Endodermal cell (in vitro differentiated cells): ENCODE results near the gene MPHOSPH10. TPM values are rescaled to one million over a fixed set of nuclear protein-coding genes. Genes with fewer than 3 reads are reported as not detected.

ENCODE experiments used
- DNase-seq: peaks from one replicate; pipeline ENCODE4 v3.0.0-alpha.2; 2017
- H3K27ac ChIP-seq: 2 replicates; pipeline ENCODE4 v1.5.1; 2013; ENCODE audit warnings: mild to moderate bottlenecking, low read depth, low read length, moderate library complexity
- H3K27me3 ChIP-seq: 2 replicates; pipeline ENCODE4 v1.6.1; 2013; ENCODE audit warnings: mild to moderate bottlenecking, low read length, moderate library complexity; ENCODE audit not compliant: insufficient read depth, control insufficient read depth, poor library complexity, severe bottlenecking
- H3K36me3 ChIP-seq: 2 replicates; pipeline ENCODE4 v1.7.0; 2013; ENCODE audit warnings: mild to moderate bottlenecking, low read length, moderate library complexity; ENCODE audit not compliant: control insufficient read depth, insufficient read depth
- H3K4me1 ChIP-seq: one replicate; pipeline ENCODE4 v1.7.0; 2013; ENCODE audit warnings: low read length; ENCODE audit not compliant: control insufficient read depth, insufficient read depth
- H3K4me3 ChIP-seq: 2 replicates; pipeline ENCODE4 v1.5.1; 2013; ENCODE audit warnings: mild to moderate bottlenecking, low read length, moderate library complexity
- H3K9ac ChIP-seq: 2 replicates; pipeline ENCODE4 v1.6.1; 2013; ENCODE audit warnings: mild to moderate bottlenecking, low read length, moderate library complexity; ENCODE audit not compliant: poor library complexity, severe bottlenecking; ENCODE audit errors: extremely low read depth
- H3K9me3 ChIP-seq: 2 replicates; pipeline ENCODE4 v1.6.1; 2013; ENCODE audit warnings: mild to moderate bottlenecking, low read length, moderate library complexity; ENCODE audit not compliant: control insufficient read depth
- H3K27ac Mint-ChIP-seq: 2 replicates; pipeline ENCODE4 v1.8.0; 2020; ENCODE audit warnings: mixed read lengths
- H3K27me3 Mint-ChIP-seq: 2 replicates; pipeline ENCODE4 v1.8.0; 2021; ENCODE audit warnings: mild to moderate bottlenecking, mixed read lengths; ENCODE audit not compliant: insufficient read depth
- H3K36me3 Mint-ChIP-seq: 2 replicates; pipeline ENCODE4 v1.8.0; 2020; ENCODE audit warnings: low read depth, mixed read lengths
- H3K4me1 Mint-ChIP-seq: 2 replicates; pipeline ENCODE4 v1.8.0; 2020; ENCODE audit warnings: mixed read lengths
- H3K4me3 Mint-ChIP-seq: 2 replicates; pipeline ENCODE4 v1.8.0; 2020; ENCODE audit warnings: mild to moderate bottlenecking, moderate library complexity, mixed read lengths
- H3K9me3 Mint-ChIP-seq: 2 replicates; pipeline ENCODE4 v1.8.0; 2020; ENCODE audit warnings: mild to moderate bottlenecking, mixed read lengths
- CTCF ChIP-seq: fragments of 200-600 bp; sonication (generic); conservative IDR thresholded peaks from 2 replicates; pipeline ENCODE4 v1.5.0; 2021; ENCODE audit warnings: antibody characterized with exemption, mild to moderate bottlenecking
- WGBS, 2 experiments: methylation state at CpG; one replicate each; pipeline versions ENCODE4 v1.1.5 to v1.1.7; 2013; ENCODE audit warnings: missing lambda C conversion rate in 2 of 2, mixed read lengths in 1 of 2; ENCODE audit not compliant: insufficient coverage in 1 of 2, insufficient read length in 1 of 2; 5-methylcytosine and 5-hydroxymethylcytosine counted together
- total RNA-seq, 2 donors: library from RNA; stranded (reverse); fragmentation: NEBNext Ultra II Directional in 1 of 2; extraction: Animal tissue kit (Norgen Biotek cat#: 25700) in 1 of 2; gene quantifications; 2 replicates in 1 of 2; 3 replicates in 1 of 2; pipeline ENCODE4 v1.2.1, GENCODE V29; 2021

The MPHOSPH10 gene
- total RNA-seq, 2 donors from 2014 or later = 30.2 to 35.8 TPM

DNA sequence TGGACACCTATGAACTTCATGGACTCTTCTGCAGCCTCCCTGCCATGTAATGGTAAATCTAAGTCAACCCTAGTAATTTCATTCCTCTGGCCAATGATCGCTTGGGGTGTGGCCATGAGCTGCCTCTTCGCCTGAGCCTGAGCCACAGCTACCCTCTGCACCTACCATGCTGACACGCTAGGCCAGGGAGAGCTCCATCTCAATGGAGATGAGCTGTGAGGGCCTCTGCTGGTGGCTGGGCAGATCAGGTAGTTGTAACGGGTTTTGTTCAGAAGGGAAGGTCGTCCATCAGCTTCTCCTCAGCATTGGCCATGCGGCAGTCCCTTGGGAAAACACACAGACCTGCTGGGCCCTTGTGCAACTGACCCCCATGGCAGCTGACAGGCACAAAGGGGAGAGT, 24.4 kb downstream of the MPHOSPH10 start:
- Mint-ChIP-seq H3K4me3 (no peak overlapping the region), H3K27me3 (no peaks in the 10 kb centered on the region), H3K4me1 (peaks cover 24% of the 10 kb centered on the region), H3K9me3 (no peaks in the 10 kb centered on the region), H3K36me3 (peaks cover 4% of the 10 kb centered on the region), H3K27ac (no peak overlapping the region)
- DNase-seq = peak; percentile 87
- WGBS, 2 experiments = 60 to 61% methylated on average over 4 to 6 of the region's 6 CpGs
- TF ChIP-seq CTCF = peak; percentile 77
- Histone ChIP-seq H3K36me3 (peaks cover 5% of the 10 kb centered on the region), H3K27ac (no peak overlapping the region), H3K9me3 (no peaks in the 10 kb centered on the region), H3K9ac (no peak overlapping the region), H3K4me1 (no peaks in the 10 kb centered on the region), H3K27me3 (no peaks in the 10 kb centered on the region), H3K4me3 (no peak overlapping the region)

GRCh38 chr2:71155846-71156245, 25.4 kb downstream of the MPHOSPH10 start:
- no peaks in the 10 kb centered on the region for H3K4me1 ChIP-seq
- H3K27me3 ChIP-seq = no peaks in the 10 kb centered on the region
- TF ChIP-seq CTCF = no peak
- H3K9ac ChIP-seq = no peak overlapping the region
- DNase-seq = no peak
- no peaks in the 10 kb centered on the region for H3K27me3 Mint-ChIP-seq
- no peaks in the 10 kb centered on the region for H3K36me3 ChIP-seq
- no peaks in the 10 kb centered on the region for H3K9me3 ChIP-seq
- no peaks in the 10 kb centered on the region for H3K9me3 Mint-ChIP-seq
- no peaks in the 10 kb centered on the region for H3K36me3 Mint-ChIP-seq
- H3K4me3 Mint-ChIP-seq = no peak overlapping the region
- no peak overlapping the region for H3K4me3 ChIP-seq
- peaks cover 28% of the 10 kb centered on the region for H3K4me1 Mint-ChIP-seq
- WGBS, 2 experiments = 88 to 98% methylated on average over 4 of the region's 4 CpGs
- no peak overlapping the region for H3K27ac Mint-ChIP-seq
- no peak overlapping the region for H3K27ac ChIP-seq

- Mint-ChIP-seq H3K36me3 (no peaks in the 10 kb centered on the region), H3K27me3 (no peaks in the 10 kb centered on the region), H3K4me1 (peaks cover 28% of the 10 kb centered on the region), H3K27ac (no peak overlapping the region), H3K9me3 (no peaks in the 10 kb centered on the region), H3K4me3 (no peak overlapping the region)
- no peak overlapping the region for H3K4me3 ChIP-seq
- H3K27ac ChIP-seq = no peak overlapping the region
- no peaks in the 10 kb centered on the region for H3K4me1 ChIP-seq
- no peak overlapping the region for H3K9ac ChIP-seq
- H3K27me3 ChIP-seq = no peaks in the 10 kb centered on the region
- H3K9me3 ChIP-seq = no peaks in the 10 kb centered on the region
- H3K36me3 ChIP-seq = no peaks in the 10 kb centered on the region
- no peak for DNase-seq
- no peak for TF ChIP-seq CTCF
- WGBS, 2 experiments = 85 to 87% methylated on average over 4 to 6 of the region's 6 CpGs
Measured at GRCh38 chr2:71156573-71156972, 26.1 kb downstream of the MPHOSPH10 start.
